HEK293 (cell line): ENCODE measurements around the gene LCN6.

ENCODE experiments used
- KLF1 ChIP-seq: fragments of 450-650 bp; formaldehyde crosslinking; IDR thresholded peaks from 2 replicates; pipeline ENCODE4 v1.5.1; 2016; ENCODE audit warnings: missing biosample characterization, missing genetic modification characterization
- MZF1 ChIP-seq: fragments of 450-650 bp; formaldehyde crosslinking; IDR thresholded peaks from 2 replicates; pipeline ENCODE4 v1.5.1; 2017; ENCODE audit warnings: missing biosample characterization, missing genetic modification characterization, borderline replicate concordance
- PATZ1 ChIP-seq: fragments of 450-650 bp; formaldehyde crosslinking; IDR thresholded peaks from 2 replicates; pipeline ENCODE4 v1.5.1; 2016; ENCODE audit warnings: missing biosample characterization, missing genetic modification characterization
- PRDM2 ChIP-seq: fragments of 450-650 bp; formaldehyde crosslinking; IDR thresholded peaks from 2 replicates; pipeline ENCODE4 v1.5.1; 2016; ENCODE audit warnings: missing biosample characterization, missing genetic modification characterization, borderline replicate concordance
- PRDM6 ChIP-seq: fragments of 450-650 bp; formaldehyde crosslinking; IDR thresholded peaks from 2 replicates; pipeline ENCODE4 v1.5.1; 2017; ENCODE audit warnings: missing biosample characterization, missing genetic modification characterization
- SETDB1 ChIP-seq: IDR thresholded peaks from one replicate; pipeline ENCODE4 v1.6.1; 2017; ENCODE audit warnings: mild to moderate bottlenecking, low read length, moderate library complexity, mixed read lengths; ENCODE audit not compliant: insufficient read length
- ZFP37 ChIP-seq: fragments of 450-650 bp; formaldehyde crosslinking; IDR thresholded peaks from 2 replicates; pipeline ENCODE4 v1.5.1; 2016; ENCODE audit warnings: missing biosample characterization, missing genetic modification characterization
- ZNF132 ChIP-seq: fragments of 450-650 bp; formaldehyde crosslinking; IDR thresholded peaks from 2 replicates; pipeline ENCODE4 v1.5.1; 2017; ENCODE audit warnings: missing biosample characterization, missing genetic modification characterization, borderline replicate concordance
- ZNF19 ChIP-seq: fragments of 450-650 bp; formaldehyde crosslinking; IDR thresholded peaks from 2 replicates; pipeline ENCODE4; 2016; ENCODE audit warnings: missing biosample characterization, missing genetic modification characterization, low read depth
- ZNF214 ChIP-seq: fragments of 450-650 bp; formaldehyde crosslinking; IDR thresholded peaks from 2 replicates; pipeline ENCODE4 v1.5.1; 2017; ENCODE audit warnings: missing biosample characterization, mild to moderate bottlenecking, missing genetic modification characterization, borderline replicate concordance
- ZNF280C ChIP-seq: fragments of 450-650 bp; formaldehyde crosslinking; IDR thresholded peaks from 2 replicates; pipeline ENCODE4 v1.5.1; 2016; ENCODE audit warnings: missing biosample characterization, missing genetic modification characterization
- ZNF335 ChIP-seq: fragments of 450-650 bp; formaldehyde crosslinking; conservative IDR thresholded peaks from 2 replicates; pipeline ENCODE4 v1.5.1; 2016; ENCODE audit warnings: missing biosample characterization, missing genetic modification characterization
- ZNF341 ChIP-seq: fragments of 450-650 bp; formaldehyde crosslinking; IDR thresholded peaks from 2 replicates; pipeline ENCODE4; 2016; ENCODE audit warnings: low read depth, missing biosample characterization, missing genetic modification characterization
- ZNF362 ChIP-seq: fragments of 450-650 bp; formaldehyde crosslinking; IDR thresholded peaks from 2 replicates; pipeline ENCODE4 v1.5.1; 2016; ENCODE audit warnings: missing biosample characterization, missing genetic modification characterization
- ZNF398 ChIP-seq: fragments of 450-650 bp; formaldehyde crosslinking; IDR thresholded peaks from 2 replicates; pipeline ENCODE4 v1.5.1; 2017; ENCODE audit warnings: missing biosample characterization, missing genetic modification characterization
- ZNF561 ChIP-seq: fragments of 450-650 bp; IDR thresholded peaks from 2 replicates; pipeline ENCODE4 v1.5.1; 2018; ENCODE audit warnings: missing biosample characterization, missing genetic modification characterization, borderline replicate concordance
- TF ChIP-seq, protein P1 (sequence below): fragments of 450-650 bp; formaldehyde crosslinking; IDR thresholded peaks from 2 replicates; pipeline ENCODE4 v1.5.1; 2016; ENCODE audit warnings: missing biosample characterization, missing genetic modification characterization, borderline replicate concordance
- TF ChIP-seq, protein P2 (sequence below): fragments of 450-650 bp; formaldehyde crosslinking; IDR thresholded peaks from 2 replicates; pipeline ENCODE4 v1.5.1; 2016; ENCODE audit warnings: missing biosample characterization, missing genetic modification characterization

The LCN6 gene

DNA sequence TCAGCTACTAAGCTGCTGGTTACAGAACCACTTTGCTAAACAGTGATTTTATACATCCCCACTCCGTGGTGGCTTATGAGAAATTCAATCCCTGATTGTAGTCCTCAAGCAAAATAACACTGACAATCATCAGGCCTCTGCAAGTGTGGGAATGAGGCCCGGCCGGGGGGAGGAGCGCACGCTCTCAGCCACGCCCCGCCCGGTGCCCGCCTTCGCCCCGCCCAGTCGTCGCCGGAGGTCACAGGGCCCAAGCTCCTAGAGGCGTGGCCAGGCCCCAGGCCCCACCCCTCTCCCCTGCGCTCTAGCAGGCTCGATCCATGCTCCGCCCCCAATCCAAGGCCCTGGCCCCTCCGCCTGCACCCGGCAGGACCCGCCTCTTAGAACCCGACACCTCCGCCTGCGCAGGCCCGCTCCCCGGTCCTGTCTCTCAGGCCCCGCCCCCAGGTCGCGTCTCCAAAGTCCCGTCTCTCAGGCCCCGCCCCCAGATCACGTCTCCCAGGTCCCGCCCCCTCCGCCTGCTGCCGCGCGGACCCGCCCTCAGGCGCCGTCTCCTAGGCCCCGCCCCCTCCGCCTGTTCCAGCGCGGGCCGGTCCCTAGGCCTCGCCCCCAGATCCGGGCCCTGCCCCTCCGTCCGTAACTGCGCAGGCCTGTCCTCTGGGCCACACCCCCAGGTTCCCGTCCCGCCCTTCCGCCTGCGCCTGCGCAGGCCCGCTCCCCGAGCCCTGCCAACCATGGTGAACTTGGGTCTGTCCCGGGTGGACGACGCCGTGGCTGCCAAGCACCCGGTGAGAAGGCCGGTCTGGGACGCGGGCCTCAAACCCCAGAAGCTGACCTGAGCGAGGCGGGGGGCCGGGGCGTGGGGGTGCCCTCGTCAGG, 42.6 kb upstream of the LCN6 start, which contains the start of gene TMEM141 (continued):
- TF ChIP-seq PRDM6 (no peak), ZNF19 (tag by site-specific recombination) (no peak), MZF1 (tag by site-specific recombination) (peak; percentile 98), ZNF561 (tag by site-specific recombination) (0 out of 2 replicates have a peak, but pooled peaks have one; percentile 39), ZNF335 (tag by site-specific recombination) (peak; percentile 50), ZNF398 (no peak), ZNF214 (tag by site-specific recombination) (no peak), ZNF341 (tag by site-specific recombination) (no peak), ZNF280C (no peak), KLF1 (tag by site-specific recombination) (peak; percentile 26), PATZ1 (tag by site-specific recombination) (peak; percentile 69), SETDB1 (no peak), ZNF362 (no peak), ZFP37 (tag by site-specific recombination) (no peak), ZNF132 (no peak), PRDM2 (tag by site-specific recombination) (no peak)
- TF ChIP-seq, protein P1, sequence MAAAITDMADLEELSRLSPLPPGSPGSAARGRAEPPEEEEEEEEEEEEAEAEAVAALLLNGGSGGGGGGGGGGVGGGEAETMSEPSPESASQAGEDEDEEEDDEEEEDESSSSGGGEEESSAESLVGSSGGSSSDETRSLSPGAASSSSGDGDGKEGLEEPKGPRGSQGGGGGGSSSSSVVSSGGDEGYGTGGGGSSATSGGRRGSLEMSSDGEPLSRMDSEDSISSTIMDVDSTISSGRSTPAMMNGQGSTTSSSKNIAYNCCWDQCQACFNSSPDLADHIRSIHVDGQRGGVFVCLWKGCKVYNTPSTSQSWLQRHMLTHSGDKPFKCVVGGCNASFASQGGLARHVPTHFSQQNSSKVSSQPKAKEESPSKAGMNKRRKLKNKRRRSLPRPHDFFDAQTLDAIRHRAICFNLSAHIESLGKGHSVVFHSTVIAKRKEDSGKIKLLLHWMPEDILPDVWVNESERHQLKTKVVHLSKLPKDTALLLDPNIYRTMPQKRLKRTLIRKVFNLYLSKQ (tag by site-specific recombination) = no peak
- TF ChIP-seq, protein P2, sequence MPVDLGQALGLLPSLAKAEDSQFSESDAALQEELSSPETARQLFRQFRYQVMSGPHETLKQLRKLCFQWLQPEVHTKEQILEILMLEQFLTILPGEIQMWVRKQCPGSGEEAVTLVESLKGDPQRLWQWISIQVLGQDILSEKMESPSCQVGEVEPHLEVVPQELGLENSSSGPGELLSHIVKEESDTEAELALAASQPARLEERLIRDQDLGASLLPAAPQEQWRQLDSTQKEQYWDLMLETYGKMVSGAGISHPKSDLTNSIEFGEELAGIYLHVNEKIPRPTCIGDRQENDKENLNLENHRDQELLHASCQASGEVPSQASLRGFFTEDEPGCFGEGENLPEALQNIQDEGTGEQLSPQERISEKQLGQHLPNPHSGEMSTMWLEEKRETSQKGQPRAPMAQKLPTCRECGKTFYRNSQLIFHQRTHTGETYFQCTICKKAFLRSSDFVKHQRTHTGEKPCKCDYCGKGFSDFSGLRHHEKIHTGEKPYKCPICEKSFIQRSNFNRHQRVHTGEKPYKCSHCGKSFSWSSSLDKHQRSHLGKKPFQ (tag by site-specific recombination) = no peak
